Endothelial cell of umbilical vein (primary cell): Measurements from ENCODE around the gene ZHX3.

Experiments used
- EZH2 ChIP-seq: IDR thresholded peaks from 2 replicates; pipeline ENCODE4 v1.6.1; 2012; ENCODE audit warnings: borderline replicate concordance, low read depth, mild to moderate bottlenecking, moderate library complexity, low read length, inconsistent platforms; ENCODE audit not compliant: severe bottlenecking
- FOS ChIP-seq: IDR thresholded peaks from 2 replicates; pipeline ENCODE4 v1.6.1; 2011; ENCODE audit warnings: mild to moderate bottlenecking, low read length, moderate library complexity, borderline replicate concordance; ENCODE audit not compliant: insufficient read depth
- GATA2 ChIP-seq: IDR thresholded peaks from 2 replicates; pipeline ENCODE4 v1.7.0; 2011; ENCODE audit warnings: low read depth, mild to moderate bottlenecking, moderate library complexity, mixed read lengths, low read length; ENCODE audit not compliant: insufficient read length, insufficient read depth
- MYC ChIP-seq: IDR thresholded peaks from one replicate; pipeline ENCODE4 v1.6.1; 2011; ENCODE audit warnings: mild to moderate bottlenecking, low read depth, low read length
- POLR2A ChIP-seq: IDR thresholded peaks from 2 replicates; pipeline ENCODE4 v1.6.1; 2012; ENCODE audit warnings: low read depth, mild to moderate bottlenecking, control low read depth, low read length
- POLR2AphosphoS5 ChIP-seq: IDR thresholded peaks from 2 replicates; pipeline ENCODE4 v1.6.1; 2012; ENCODE audit warnings: low read depth, mild to moderate bottlenecking, control low read depth, low read length, moderate library complexity; ENCODE audit not compliant: insufficient read depth
- TF ChIP-seq, protein P1 (sequence below), 2 donors: IDR thresholded peaks; 1 replicate in 1 of 2; 2 replicates in 1 of 2; pipeline ENCODE4 v1.5.1; 2011; ENCODE audit warnings: low read length in 2 of 2, mild to moderate bottlenecking in 2 of 2, moderate library complexity in 2 of 2, control low read depth in 1 of 2, inconsistent platforms in 1 of 2, low read depth in 1 of 2; ENCODE audit not compliant: insufficient read depth in 1 of 2; ENCODE audit errors: extremely low read depth in 1 of 2
- TF ChIP-seq, protein P2 (sequence below): IDR thresholded peaks from 2 replicates; pipeline ENCODE4 v1.6.1; 2011; ENCODE audit not compliant: insufficient read depth, insufficient read length

GRCh38 chr20:41217422-41217821, 100.1 kb downstream of the ZHX3 start:
- TF ChIP-seq, protein P1, sequence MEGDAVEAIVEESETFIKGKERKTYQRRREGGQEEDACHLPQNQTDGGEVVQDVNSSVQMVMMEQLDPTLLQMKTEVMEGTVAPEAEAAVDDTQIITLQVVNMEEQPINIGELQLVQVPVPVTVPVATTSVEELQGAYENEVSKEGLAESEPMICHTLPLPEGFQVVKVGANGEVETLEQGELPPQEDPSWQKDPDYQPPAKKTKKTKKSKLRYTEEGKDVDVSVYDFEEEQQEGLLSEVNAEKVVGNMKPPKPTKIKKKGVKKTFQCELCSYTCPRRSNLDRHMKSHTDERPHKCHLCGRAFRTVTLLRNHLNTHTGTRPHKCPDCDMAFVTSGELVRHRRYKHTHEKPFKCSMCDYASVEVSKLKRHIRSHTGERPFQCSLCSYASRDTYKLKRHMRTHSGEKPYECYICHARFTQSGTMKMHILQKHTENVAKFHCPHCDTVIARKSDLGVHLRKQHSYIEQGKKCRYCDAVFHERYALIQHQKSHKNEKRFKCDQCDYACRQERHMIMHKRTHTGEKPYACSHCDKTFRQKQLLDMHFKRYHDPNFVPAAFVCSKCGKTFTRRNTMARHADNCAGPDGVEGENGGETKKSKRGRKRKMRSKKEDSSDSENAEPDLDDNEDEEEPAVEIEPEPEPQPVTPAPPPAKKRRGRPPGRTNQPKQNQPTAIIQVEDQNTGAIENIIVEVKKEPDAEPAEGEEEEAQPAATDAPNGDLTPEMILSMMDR (IDR thresholded peaks at IDR 0.05; ENCODE audit: extremely low read depth in 1 of 2, insufficient read depth in 1 of 2, low read depth in 1 of 2, low read length in 2 of 2), result no peak
- no peak for TF ChIP-seq POLR2A
- TF ChIP-seq FOS, result no peak
- TF ChIP-seq MYC, result no peak
- no peak for TF ChIP-seq POLR2AphosphoS5
- TF ChIP-seq, protein P2, sequence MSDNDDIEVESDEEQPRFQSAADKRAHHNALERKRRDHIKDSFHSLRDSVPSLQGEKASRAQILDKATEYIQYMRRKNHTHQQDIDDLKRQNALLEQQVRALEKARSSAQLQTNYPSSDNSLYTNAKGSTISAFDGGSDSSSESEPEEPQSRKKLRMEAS, result no peak
- no peak for TF ChIP-seq EZH2
- TF ChIP-seq GATA2, result no peak
